ENCODE measurements around the gene OR7C1. TPM values are rescaled to one million over a fixed set of nuclear protein-coding genes. Genes with fewer than 3 reads are reported as not detected.

OR7C1 gene
- total and polyA plus RNA-seq, 2 experiments from 2014 or later = 0.03 TPM; not detected in 1

DNA sequence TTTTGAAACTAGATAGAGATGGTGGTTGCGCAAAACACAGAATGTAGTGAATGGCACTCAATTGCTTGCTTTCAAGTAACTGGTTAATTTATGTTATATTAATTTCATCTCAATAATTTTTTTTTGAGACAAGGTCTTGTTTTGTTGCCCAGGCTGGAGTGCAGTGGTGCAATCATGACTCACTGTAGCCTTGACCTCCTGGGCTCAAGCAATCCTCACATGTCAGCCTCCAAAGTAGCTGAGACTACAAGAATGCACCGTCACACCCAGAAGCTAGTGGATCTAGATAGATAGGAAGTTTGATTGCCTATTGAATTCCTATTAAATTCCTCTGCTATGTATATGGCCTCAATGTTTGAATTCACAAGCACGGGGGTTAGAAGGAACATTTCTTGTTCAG lies 30.2 kb downstream of the OR7C1 start:
- H4K20me1 ChIP-seq (replicated peaks; ENCODE audit: insufficient read depth) = no peaks in the 10 kb centered on the region
- peaks cover 12% of the 10 kb centered on the region for H3K4me1 ChIP-seq (ENCODE audit: insufficient read depth)
- Mint-ChIP-seq H3K4me3 (no peak overlapping the region), H3K27ac (no peak overlapping the region), H3K27me3 (ENCODE audit: insufficient read depth, low read depth, poor library complexity) (peaks cover 2% of the 10 kb centered on the region), H3K4me1 (no peaks in the 10 kb centered on the region), H3K9me3 (peaks cover 59% of the 10 kb centered on the region), H3K36me3 (ENCODE audit: low read depth) (no peaks in the 10 kb centered on the region)
- no peak overlapping the region for H3K27ac ChIP-seq (ENCODE audit: low read depth)
- ATAC-seq (no peak), DNase-seq (ENCODE audit: low spot score) (no peak)
- H3K9me2 ChIP-seq (ENCODE audit: insufficient read depth) = peaks cover 10% of the 10 kb centered on the region; the same call in 1 of the 2 replicates
- H3K79me2 ChIP-seq (replicated peaks; ENCODE audit: insufficient read depth) = no peaks in the 10 kb centered on the region
- H3K36me3 ChIP-seq (ENCODE audit: insufficient read depth) = no peaks in the 10 kb centered on the region
- no peaks in the 10 kb centered on the region for H3F3A ChIP-seq (replicated peaks; ENCODE audit: low read depth)
- H2AFZ ChIP-seq = peak overlapping the region; percentile 88; the same call in 1 of the 2 replicates
- TF ChIP-seq, protein P1, sequence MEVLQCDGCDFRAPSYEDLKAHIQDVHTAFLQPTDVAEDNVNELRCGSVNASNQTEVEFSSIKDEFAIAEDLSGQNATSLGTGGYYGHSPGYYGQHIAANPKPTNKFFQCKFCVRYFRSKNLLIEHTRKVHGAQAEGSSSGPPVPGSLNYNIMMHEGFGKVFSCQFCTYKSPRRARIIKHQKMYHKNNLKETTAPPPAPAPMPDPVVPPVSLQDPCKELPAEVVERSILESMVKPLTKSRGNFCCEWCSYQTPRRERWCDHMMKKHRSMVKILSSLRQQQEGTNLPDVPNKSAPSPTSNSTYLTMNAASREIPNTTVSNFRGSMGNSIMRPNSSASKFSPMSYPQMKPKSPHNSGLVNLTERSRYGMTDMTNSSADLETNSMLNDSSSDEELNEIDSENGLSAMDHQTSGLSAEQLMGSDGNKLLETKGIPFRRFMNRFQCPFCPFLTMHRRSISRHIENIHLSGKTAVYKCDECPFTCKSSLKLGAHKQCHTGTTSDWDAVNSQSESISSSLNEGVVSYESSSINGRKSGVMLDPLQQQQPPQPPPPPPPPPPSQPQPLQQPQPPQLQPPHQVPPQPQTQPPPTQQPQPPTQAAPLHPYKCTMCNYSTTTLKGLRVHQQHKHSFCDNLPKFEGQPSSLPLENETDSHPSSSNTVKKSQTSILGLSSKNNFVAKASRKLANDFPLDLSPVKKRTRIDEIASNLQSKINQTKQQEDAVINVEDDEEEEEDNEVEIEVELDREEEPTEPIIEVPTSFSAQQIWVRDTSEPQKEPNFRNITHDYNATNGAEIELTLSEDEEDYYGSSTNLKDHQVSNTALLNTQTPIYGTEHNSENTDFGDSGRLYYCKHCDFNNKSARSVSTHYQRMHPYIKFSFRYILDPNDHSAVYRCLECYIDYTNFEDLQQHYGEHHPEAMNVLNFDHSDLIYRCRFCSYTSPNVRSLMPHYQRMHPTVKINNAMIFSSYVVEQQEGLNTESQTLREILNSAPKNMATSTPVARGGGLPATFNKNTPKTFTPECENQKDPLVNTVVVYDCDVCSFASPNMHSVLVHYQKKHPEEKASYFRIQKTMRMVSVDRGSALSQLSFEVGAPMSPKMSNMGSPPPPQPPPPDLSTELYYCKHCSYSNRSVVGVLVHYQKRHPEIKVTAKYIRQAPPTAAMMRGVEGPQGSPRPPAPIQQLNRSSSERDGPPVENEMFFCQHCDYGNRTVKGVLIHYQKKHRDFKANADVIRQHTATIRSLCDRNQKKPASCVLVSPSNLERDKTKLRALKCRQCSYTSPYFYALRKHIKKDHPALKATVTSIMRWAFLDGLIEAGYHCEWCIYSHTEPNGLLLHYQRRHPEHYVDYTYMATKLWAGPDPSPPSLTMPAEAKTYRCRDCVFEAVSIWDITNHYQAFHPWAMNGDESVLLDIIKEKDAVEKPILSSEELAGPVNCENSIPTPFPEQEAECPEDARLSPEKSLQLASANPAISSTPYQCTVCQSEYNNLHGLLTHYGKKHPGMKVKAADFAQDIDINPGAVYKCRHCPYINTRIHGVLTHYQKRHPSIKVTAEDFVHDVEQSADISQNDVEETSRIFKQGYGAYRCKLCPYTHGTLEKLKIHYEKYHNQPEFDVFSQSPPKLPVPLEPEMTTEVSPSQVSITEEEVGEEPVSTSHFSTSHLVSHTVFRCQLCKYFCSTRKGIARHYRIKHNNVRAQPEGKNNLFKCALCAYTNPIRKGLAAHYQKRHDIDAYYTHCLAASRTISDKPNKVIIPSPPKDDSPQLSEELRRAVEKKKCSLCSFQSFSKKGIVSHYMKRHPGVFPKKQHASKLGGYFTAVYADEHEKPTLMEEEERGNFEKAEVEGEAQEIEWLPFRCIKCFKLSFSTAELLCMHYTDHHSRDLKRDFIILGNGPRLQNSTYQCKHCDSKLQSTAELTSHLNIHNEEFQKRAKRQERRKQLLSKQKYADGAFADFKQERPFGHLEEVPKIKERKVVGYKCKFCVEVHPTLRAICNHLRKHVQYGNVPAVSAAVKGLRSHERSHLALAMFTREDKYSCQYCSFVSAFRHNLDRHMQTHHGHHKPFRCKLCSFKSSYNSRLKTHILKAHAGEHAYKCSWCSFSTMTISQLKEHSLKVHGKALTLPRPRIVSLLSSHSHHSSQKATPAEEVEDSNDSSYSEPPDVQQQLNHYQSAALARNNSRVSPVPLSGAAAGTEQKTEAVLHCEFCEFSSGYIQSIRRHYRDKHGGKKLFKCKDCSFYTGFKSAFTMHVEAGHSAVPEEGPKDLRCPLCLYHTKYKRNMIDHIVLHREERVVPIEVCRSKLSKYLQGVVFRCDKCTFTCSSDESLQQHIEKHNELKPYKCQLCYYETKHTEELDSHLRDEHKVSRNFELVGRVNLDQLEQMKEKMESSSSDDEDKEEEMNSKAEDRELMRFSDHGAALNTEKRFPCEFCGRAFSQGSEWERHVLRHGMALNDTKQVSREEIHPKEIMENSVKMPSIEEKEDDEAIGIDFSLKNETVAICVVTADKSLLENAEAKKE (CRISPR knock-in tag; IDR thresholded peaks at IDR 0.05) = no peak
- TF ChIP-seq ZNF114 (CRISPR knock-in tag; IDR thresholded peaks at IDR 0.05) (no peak), CREB1 (CRISPR knock-in tag; IDR thresholded peaks at IDR 0.05; ENCODE audit: low read depth) (no peak), JUNB (IDR thresholded peaks at IDR 0.05; ENCODE audit: unreplicated experiment) (no peak), STAT1 (IDR thresholded peaks at IDR 0.05; ENCODE audit: unreplicated experiment) (no peak), ZNF331 (CRISPR knock-in tag; IDR thresholded peaks at IDR 0.05; ENCODE audit: low read depth) (no peak), POLR2AphosphoS5 (IDR thresholded peaks at IDR 0.05; ENCODE audit: low read depth) (no peak), EZH2phosphoT487 (IDR thresholded peaks at IDR 0.05; ENCODE audit: unreplicated experiment) (no peak), EZH2 (IDR thresholded peaks at IDR 0.05; ENCODE audit: low read depth, unreplicated experiment) (no peak), NANOG (IDR thresholded peaks at IDR 0.05; ENCODE audit: borderline replicate concordance) (no peak)
- TF ChIP-seq, protein P2, sequence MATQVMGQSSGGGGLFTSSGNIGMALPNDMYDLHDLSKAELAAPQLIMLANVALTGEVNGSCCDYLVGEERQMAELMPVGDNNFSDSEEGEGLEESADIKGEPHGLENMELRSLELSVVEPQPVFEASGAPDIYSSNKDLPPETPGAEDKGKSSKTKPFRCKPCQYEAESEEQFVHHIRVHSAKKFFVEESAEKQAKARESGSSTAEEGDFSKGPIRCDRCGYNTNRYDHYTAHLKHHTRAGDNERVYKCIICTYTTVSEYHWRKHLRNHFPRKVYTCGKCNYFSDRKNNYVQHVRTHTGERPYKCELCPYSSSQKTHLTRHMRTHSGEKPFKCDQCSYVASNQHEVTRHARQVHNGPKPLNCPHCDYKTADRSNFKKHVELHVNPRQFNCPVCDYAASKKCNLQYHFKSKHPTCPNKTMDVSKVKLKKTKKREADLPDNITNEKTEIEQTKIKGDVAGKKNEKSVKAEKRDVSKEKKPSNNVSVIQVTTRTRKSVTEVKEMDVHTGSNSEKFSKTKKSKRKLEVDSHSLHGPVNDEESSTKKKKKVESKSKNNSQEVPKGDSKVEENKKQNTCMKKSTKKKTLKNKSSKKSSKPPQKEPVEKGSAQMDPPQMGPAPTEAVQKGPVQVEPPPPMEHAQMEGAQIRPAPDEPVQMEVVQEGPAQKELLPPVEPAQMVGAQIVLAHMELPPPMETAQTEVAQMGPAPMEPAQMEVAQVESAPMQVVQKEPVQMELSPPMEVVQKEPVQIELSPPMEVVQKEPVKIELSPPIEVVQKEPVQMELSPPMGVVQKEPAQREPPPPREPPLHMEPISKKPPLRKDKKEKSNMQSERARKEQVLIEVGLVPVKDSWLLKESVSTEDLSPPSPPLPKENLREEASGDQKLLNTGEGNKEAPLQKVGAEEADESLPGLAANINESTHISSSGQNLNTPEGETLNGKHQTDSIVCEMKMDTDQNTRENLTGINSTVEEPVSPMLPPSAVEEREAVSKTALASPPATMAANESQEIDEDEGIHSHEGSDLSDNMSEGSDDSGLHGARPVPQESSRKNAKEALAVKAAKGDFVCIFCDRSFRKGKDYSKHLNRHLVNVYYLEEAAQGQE (IDR thresholded peaks at IDR 0.05; ENCODE audit: unreplicated experiment) = no peak
- TF ChIP-seq, protein P3, sequence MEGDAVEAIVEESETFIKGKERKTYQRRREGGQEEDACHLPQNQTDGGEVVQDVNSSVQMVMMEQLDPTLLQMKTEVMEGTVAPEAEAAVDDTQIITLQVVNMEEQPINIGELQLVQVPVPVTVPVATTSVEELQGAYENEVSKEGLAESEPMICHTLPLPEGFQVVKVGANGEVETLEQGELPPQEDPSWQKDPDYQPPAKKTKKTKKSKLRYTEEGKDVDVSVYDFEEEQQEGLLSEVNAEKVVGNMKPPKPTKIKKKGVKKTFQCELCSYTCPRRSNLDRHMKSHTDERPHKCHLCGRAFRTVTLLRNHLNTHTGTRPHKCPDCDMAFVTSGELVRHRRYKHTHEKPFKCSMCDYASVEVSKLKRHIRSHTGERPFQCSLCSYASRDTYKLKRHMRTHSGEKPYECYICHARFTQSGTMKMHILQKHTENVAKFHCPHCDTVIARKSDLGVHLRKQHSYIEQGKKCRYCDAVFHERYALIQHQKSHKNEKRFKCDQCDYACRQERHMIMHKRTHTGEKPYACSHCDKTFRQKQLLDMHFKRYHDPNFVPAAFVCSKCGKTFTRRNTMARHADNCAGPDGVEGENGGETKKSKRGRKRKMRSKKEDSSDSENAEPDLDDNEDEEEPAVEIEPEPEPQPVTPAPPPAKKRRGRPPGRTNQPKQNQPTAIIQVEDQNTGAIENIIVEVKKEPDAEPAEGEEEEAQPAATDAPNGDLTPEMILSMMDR (conservative IDR thresholded peaks at IDR 0.05; ENCODE audit: low read depth in 2 of 2) = no peak
- TF ChIP-seq, protein P4, sequence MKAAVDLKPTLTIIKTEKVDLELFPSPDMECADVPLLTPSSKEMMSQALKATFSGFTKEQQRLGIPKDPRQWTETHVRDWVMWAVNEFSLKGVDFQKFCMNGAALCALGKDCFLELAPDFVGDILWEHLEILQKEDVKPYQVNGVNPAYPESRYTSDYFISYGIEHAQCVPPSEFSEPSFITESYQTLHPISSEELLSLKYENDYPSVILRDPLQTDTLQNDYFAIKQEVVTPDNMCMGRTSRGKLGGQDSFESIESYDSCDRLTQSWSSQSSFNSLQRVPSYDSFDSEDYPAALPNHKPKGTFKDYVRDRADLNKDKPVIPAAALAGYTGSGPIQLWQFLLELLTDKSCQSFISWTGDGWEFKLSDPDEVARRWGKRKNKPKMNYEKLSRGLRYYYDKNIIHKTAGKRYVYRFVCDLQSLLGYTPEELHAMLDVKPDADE (IDR thresholded peaks at IDR 0.05) = no peak
- H3K4me3 ChIP-seq = no peak overlapping the region
- H3K27me3 ChIP-seq (ENCODE audit: insufficient read depth) = no peaks in the 10 kb centered on the region
- peak overlapping the region; percentile 34; the same call in 1 of the 2 replicates for H3K4me2 ChIP-seq

All from GM23338 (cell line).